ENCODE results near the gene ACP4.

The ACP4 gene

GRCh38 chr19:50823389-50824042, 33.3 kb downstream of the ACP4 start, which contains the start of gene KLK1:
Gene KLK1 (minus strand): TSS chr19:50823787. CDS start chr19:50823748, 39 bp downstream.
- peak; percentile 37 for DNase-seq

- peak; percentile 44 for DNase-seq
Observed at GRCh38 chr19:50826492-50827240, 36.5 kb downstream of the ACP4 start.

GRCh38 chr19:50827476-50827875, 37.3 kb downstream of the ACP4 start:
- no peak for DNase-seq

GRCh38 chr19:50829801-50830200, 39.6 kb downstream of the ACP4 start:
- peak; percentile 50 for DNase-seq

- DNase-seq: peak; percentile 37
Observed at GRCh38 chr19:50830266-50831025, 40.2 kb downstream of the ACP4 start.

GRCh38 chr19:50831026-50831396, 40.8 kb downstream of the ACP4 start:
- peak; percentile 37 for DNase-seq

GRCh38 chr19:50832666-50833065, 42.5 kb downstream of the ACP4 start:
- DNase-seq: peak; percentile 41

GRCh38 chr19:50833117-50833801, 43.0 kb downstream of the ACP4 start, which contains the start of gene KLK15:
Gene KLK15 (minus strand): TSS chr19:50833574. CDS start chr19:50831492, 2,082 bp downstream.
- peak; percentile 38 for DNase-seq

- no peak for DNase-seq
Observed at GRCh38 chr19:50833802-50834167, 43.6 kb downstream of the ACP4 start.

GRCh38 chr19:50835103-50835784, 45.0 kb downstream of the ACP4 start:
- peak; percentile 70 for DNase-seq

GRCh38 chr19:50835785-50836542, 45.7 kb downstream of the ACP4 start:
- DNase-seq: peak; percentile 91

- DNase-seq: no peak
Observed at GRCh38 chr19:50836543-50837195, 46.5 kb downstream of the ACP4 start.

GRCh38 chr19:50837300-50837699, 47.1 kb downstream of the ACP4 start:
- no peak for DNase-seq

- DNase-seq: peak; percentile 65
Observed at GRCh38 chr19:50838239-50838638, 48.0 kb downstream of the ACP4 start.

- no peak for DNase-seq
Observed at GRCh38 chr19:50839712-50840655, 49.8 kb downstream of the ACP4 start.

GRCh38 chr19:50842130-50842529, 51.9 kb downstream of the ACP4 start:
- no peak for DNase-seq

GRCh38 chr19:50843205-50843604, 53.0 kb downstream of the ACP4 start:
- DNase-seq: no peak

GRCh38 chr19:50843701-50844221, 53.5 kb downstream of the ACP4 start:
- DNase-seq: no peak

- no peak for DNase-seq
Observed at GRCh38 chr19:50844296-50844935, 54.2 kb downstream of the ACP4 start.

Measured in islet precursor cell (in vitro differentiated cells).